HG03066 (cell line): ENCODE data around the gene DUSP9.

ENCODE experiments used
- ATAC-seq: cut with Tn5 transposase; IDR thresholded peaks from one replicate; pipeline ENCODE4 v1.9.1; 2021; ENCODE audit warnings: low read depth; ENCODE audit not compliant: unreplicated experiment

The DUSP9 gene

GRCh38 chrX:153645921-153646488 is 998 bp upstream of the DUSP9 start:
- ATAC-seq, result no peak

DNA sequence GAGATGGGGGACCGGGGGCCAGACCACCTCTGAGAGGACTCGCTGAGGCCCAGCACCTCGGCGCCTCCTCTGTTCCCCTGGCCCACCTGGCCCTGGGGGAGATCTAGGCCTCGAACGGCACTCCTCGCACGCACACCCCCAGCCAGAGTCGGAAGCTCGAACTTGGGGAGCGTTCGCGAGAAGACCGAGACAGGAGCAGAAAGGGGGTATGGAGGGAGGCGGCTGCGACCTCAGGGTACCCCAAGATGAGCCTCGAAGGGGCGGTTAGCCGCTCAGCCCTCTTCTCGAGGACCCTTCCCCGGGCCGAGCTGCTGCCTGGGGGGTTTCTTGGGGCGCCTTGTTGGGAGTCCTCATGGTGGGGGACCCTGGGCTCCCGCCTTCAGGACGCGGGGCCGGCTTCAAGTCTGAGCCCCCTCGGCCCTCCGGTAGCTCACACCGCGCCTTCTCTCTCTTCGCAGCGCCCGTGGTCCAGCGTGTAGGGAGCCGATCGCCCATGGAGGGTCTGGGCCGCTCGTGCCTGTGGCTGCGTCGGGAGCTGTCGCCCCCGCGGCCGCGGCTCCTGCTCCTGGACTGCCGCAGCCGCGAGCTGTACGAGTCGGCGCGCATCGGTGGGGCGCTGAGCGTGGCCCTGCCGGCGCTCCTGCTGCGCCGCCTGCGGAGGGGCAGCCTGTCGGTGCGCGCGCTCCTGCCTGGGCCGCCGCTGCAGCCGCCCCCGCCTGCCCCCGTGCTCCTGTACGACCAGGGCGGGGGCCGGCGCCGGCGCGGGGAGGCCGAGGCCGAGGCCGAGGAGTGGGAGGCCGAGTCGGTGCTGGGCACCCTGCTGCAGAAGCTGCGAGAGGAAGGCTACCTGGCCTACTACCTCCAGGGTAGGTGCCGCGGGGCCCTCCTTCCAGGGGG is 706 bp downstream of the DUSP9 start:
- no peak for ATAC-seq

- no peak for ATAC-seq
Measured at GRCh38 chrX:153648358-153649177, 1.6 kb downstream of the DUSP9 start.

- ATAC-seq, result no peak
Measured at GRCh38 chrX:153649178-153649914, 2.3 kb downstream of the DUSP9 start.

- ATAC-seq, result no peak
Measured at GRCh38 chrX:153649915-153650782, 3.1 kb downstream of the DUSP9 start.

GRCh38 chrX:153650959-153651358 is 4.0 kb downstream of the DUSP9 start:
- no peak for ATAC-seq

- ATAC-seq, result no peak
Measured at GRCh38 chrX:153651540-153652079, 4.6 kb downstream of the DUSP9 start.

- ATAC-seq, result no peak
Measured at GRCh38 chrX:153653556-153653955, 6.6 kb downstream of the DUSP9 start.

- ATAC-seq, result no peak
Measured at GRCh38 chrX:153657161-153657560, 10.2 kb downstream of the DUSP9 start.

DNA sequence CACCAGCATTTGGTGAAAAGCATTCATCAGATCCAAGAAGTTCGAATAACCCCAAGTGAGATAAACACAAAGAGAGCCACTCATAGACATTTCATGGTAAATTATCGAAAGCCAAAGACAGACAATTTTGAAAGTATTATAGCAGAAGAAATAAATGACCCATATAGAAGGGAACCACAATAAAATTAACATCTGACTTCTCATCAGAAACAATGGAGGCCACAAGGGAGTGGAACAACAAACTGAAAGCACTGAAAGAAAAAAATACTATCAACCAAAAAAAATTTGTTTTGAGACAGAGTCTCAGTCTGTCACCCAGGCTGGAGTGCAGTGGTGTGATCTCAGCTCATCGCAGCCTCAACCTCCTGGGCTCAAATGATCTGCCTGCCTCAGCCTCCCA is 12.3 kb downstream of the DUSP9 start:
- no peak for ATAC-seq

GRCh38 chrX:153662266-153662665 is 15.3 kb downstream of the DUSP9 start:
- ATAC-seq, result no peak

- no peak for ATAC-seq
Measured at GRCh38 chrX:153665726-153666306, 18.8 kb downstream of the DUSP9 start.

GRCh38 chrX:153667281-153667955 is 20.4 kb downstream of the DUSP9 start:
- ATAC-seq, result no peak

GRCh38 chrX:153667956-153668396 is 21.0 kb downstream of the DUSP9 start:
- no peak for ATAC-seq

DNA sequence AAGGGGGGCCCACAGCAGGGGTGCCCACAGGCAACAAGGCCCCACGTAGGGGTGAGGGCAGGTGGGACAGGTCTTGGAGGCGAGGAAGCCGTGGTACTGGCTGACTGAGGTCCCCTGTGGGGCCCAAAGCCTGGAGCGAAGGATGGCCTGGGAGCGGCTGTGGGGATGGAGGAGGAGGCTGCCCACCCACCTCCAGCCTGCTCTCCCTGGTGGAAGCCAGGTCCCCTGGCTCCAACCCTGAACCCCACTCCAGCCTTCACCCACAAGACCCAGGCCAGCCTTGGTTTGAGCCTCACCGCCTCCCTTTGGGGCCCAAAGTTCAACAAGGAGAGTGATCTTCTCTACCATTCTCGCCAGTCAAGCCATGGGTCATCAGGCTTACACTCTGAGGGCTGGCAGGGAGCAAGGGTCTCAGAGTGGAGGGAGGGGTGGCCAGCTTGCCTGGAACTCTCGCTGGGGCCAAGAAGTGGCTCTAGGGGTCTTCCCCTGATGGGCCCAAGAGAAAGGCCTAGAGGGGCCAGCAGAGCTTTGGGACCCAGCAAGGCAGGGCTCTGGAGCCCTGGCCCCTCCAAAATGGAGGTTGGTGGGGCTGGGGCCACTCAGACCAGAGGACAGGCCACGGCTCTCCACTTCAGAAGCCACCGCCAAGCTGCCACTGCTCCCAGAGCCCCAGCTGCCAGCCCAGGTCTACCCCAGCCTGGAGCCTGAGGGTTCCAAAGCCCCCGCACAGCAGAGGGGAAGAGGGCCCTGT is 21.6 kb downstream of the DUSP9 start:
- no peak for ATAC-seq

DNA sequence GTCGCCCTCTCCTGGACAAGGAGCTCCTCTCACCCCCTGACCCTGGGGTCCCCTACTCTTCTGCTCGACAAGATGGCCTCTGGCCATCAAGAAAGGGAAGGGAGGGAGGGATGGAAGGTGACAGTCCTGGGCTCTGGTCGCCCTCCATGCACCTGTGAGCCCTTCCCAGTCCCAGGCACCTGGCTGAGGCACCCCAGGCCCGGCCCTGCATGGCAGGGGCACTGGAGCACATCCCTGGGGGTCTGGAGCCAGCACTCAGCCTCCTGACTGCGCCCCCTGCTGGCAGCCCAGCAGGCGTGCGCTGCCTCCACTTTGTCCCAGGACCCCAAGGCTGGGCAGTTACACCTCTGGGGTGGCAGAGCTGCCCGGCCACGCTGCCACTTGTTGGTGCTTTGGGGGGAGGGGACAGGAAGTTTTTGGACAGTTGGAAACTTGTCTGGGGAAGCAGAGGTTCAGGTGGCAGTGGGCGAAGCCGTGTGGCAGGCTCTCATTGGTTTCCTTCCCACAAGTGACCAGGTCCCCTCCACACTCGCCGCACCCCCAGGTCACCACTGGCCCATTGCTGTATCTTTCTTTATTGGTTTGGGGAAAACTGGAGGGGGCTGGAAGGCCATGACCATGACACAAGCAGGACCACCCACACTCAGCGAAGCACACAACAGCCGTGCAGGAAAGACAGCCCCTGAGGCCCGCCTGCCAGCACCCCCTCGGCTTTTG is 22.3 kb downstream of the DUSP9 start:
- ATAC-seq, result no peak
